ENCODE results near the gene KIF20B.
"Not testable (repeated sequence)": the region's sequence is repeated elsewhere in the genome, so short reads cannot be mapped to it uniquely, and the experiment has no call there.

Gene KIF20B

GRCh38 chr10:89815049-89815853 lies 113.9 kb downstream of the KIF20B start:
- CTCF ChIA-PET, result no interaction called here
- no peak for DNase-seq (ENCODE audit: extremely low spot score)
- POLR2A ChIA-PET, result no interaction called here
- TF ChIP-seq ELF4 (IDR thresholded peaks at IDR 0.05) (no peak), LEF1 (IDR thresholded peaks at IDR 0.05; ENCODE audit: borderline replicate concordance) (no peak), FOXM1 (IDR thresholded peaks at IDR 0.05; ENCODE audit: borderline replicate concordance) (no peak), FOXA1 (IDR thresholded peaks at IDR 0.05) (no peak), HDGF (IDR thresholded peaks at IDR 0.05; ENCODE audit: borderline replicate concordance) (no peak), BHLHE40 (IDR thresholded peaks at IDR 0.05; ENCODE audit: borderline replicate concordance) (no peak), L3MBTL2 (conservative IDR thresholded peaks at IDR 0.05) (no peak), TARDBP (IDR thresholded peaks at IDR 0.05) (no peak), FOXK2 (IDR thresholded peaks at IDR 0.05) (no peak), PKNOX1 (IDR thresholded peaks at IDR 0.05) (no peak), SUZ12 (IDR thresholded peaks at IDR 0.05) (no peak), ARNT (IDR thresholded peaks at IDR 0.05) (no peak), CTBP1 (IDR thresholded peaks at IDR 0.05; ENCODE audit: borderline replicate concordance) (no peak), SP1 (IDR thresholded peaks at IDR 0.05) (no peak), ZNF384 (IDR thresholded peaks at IDR 0.05) (no peak), NFRKB (IDR thresholded peaks at IDR 0.05) (no peak)

GRCh38 chr10:89819008-89819407 lies 117.6 kb downstream of the KIF20B start:
- DNase-seq (ENCODE audit: extremely low spot score); CTCF ChIA-PET; POLR2A ChIA-PET: not testable (repeated sequence)
